Subcutaneous abdominal adipose tissue (tissue), 5 donors: ENCODE data around the gene FAM81A.
"Not testable (repeated sequence)": the region's sequence is repeated elsewhere in the genome, so short reads cannot be mapped to it uniquely, and the experiment has no call there.

Experiments used
- H3K27ac ChIP-seq: one replicate; pipeline ENCODE4 v1.7.0; 2013; ENCODE audit warnings: low read depth, mild to moderate bottlenecking, inconsistent platforms, low read length, moderate library complexity
- H3K27me3 ChIP-seq, 5 donors: one replicate each; pipeline ENCODE4 v1.7.0; 2013; ENCODE audit warnings: low read length in 5 of 5, inconsistent platforms in 1 of 5; ENCODE audit not compliant: control insufficient read depth in 5 of 5, insufficient read depth in 4 of 5
- H3K36me3 ChIP-seq, 5 donors: one replicate each; pipeline ENCODE4 v1.7.0; 2013; ENCODE audit warnings: low read length in 5 of 5; ENCODE audit not compliant: control insufficient read depth in 5 of 5, insufficient read depth in 5 of 5
- H3K4me1 ChIP-seq, 5 donors: one replicate each; pipeline ENCODE4 v1.7.0; 2013; ENCODE audit warnings: low read length in 5 of 5, mild to moderate bottlenecking in 3 of 5, moderate library complexity in 1 of 5; ENCODE audit not compliant: control insufficient read depth in 5 of 5, insufficient read depth in 5 of 5
- H3K4me3 ChIP-seq, 5 donors: one replicate each; pipeline ENCODE4 v1.7.0; 2013; ENCODE audit warnings: low read length in 5 of 5, low read depth in 1 of 5
- H3K9ac ChIP-seq, 5 donors: one replicate each; pipeline ENCODE4 v1.7.0; 2013; ENCODE audit warnings: low read length in 5 of 5, mild to moderate bottlenecking in 4 of 5, moderate library complexity in 3 of 5
- H3K9me3 ChIP-seq, 5 donors: one replicate each; pipeline ENCODE4 v1.7.0; 2013; ENCODE audit warnings: low read length in 5 of 5; ENCODE audit not compliant: control insufficient read depth in 5 of 5
- donor health status: healthy.
- donor health status: healthy.
- donor health status: healthy.
- donor health status: healthy.
- donor health status: healthy.

FAM81A gene

GRCh38 chr15:59461521-59461920 lies 23.5 kb downstream of the FAM81A start:
- H3K9ac ChIP-seq: no peak overlapping the region
- peaks cover 0 to 7% (median 0%) of the 10 kb centered on the region in 5 donors for H3K9me3 ChIP-seq
- H3K4me3 ChIP-seq: no peak overlapping the region
- no peak overlapping the region for H3K27ac ChIP-seq
- no peaks in the 10 kb centered on the region for H3K36me3 ChIP-seq
- H3K4me1 ChIP-seq: no peaks in the 10 kb centered on the region
- H3K27me3 ChIP-seq: no peaks in the 10 kb centered on the region

DNA sequence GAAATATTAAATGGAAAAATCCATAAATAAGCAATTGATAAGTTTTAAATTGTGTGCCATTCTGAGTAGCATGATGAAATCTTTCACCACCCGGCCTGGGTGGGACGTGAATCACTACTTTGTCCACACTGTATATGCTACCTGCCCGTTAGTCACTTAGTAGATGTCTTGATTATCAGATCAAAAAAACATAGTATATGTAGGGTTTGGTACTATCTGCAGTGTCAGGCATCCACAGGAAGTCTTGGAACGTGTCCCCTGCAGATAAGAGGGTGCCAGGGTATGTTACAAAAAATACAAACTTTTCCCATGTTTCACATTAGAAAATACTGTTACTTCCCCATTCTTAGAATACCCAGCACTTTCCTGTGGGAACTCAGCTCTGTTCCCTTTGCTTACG lies 35.2 kb downstream of the FAM81A start:
- no peaks in the 10 kb centered on the region for H3K36me3 ChIP-seq
- H3K4me3 ChIP-seq: no peak overlapping the region
- peaks cover 0 to 5% (median 0%) of the 10 kb centered on the region in 5 donors for H3K27me3 ChIP-seq
- H3K9ac ChIP-seq: no peak overlapping the region
- H3K4me1 ChIP-seq: no peaks in the 10 kb centered on the region
- no peak overlapping the region for H3K27ac ChIP-seq
- no peaks in the 10 kb centered on the region for H3K9me3 ChIP-seq

GRCh38 chr15:59475161-59475560 lies 37.2 kb downstream of the FAM81A start:
- not testable (repeated sequence) for H3K4me3 ChIP-seq, H3K9ac ChIP-seq, H3K9me3 ChIP-seq, H3K4me1 ChIP-seq, H3K27ac ChIP-seq, H3K36me3 ChIP-seq, H3K27me3 ChIP-seq

GRCh38 chr15:59484399-59484798 lies 46.4 kb downstream of the FAM81A start:
- no peaks in the 10 kb centered on the region for H3K36me3 ChIP-seq
- no peak overlapping the region for H3K27ac ChIP-seq
- no peaks in the 10 kb centered on the region for H3K27me3 ChIP-seq
- no peaks in the 10 kb centered on the region for H3K9me3 ChIP-seq
- no peaks in the 10 kb centered on the region for H3K4me1 ChIP-seq
- H3K9ac ChIP-seq: no peak overlapping the region
- H3K4me3 ChIP-seq: no peak overlapping the region

DNA sequence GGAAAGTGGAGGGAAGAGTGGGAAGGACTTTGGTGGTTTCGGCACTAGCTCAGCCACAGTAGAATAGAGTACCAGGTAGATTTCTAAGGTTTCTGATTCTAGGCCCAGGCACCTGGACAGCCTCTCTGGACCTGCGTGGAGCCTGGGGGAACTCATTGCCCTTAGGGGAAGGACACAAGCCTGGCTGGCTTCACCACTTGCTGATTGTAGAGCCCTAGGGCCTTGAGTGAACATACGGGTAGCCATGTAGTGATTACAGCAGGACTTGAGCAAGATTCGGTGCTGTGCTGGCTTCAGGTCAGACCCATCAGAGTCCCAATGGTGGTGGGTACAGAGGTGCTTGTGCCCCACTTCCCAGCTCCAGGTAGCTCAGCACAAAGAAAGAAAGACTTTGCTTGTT lies 47.0 kb downstream of the FAM81A start:
- H3K4me1 ChIP-seq: no peaks in the 10 kb centered on the region
- no peaks in the 10 kb centered on the region for H3K27me3 ChIP-seq
- H3K27ac ChIP-seq: no peak overlapping the region
- H3K9ac ChIP-seq: no peak overlapping the region
- H3K9me3 ChIP-seq: no peaks in the 10 kb centered on the region
- no peaks in the 10 kb centered on the region for H3K36me3 ChIP-seq
- H3K4me3 ChIP-seq: no peak overlapping the region

DNA sequence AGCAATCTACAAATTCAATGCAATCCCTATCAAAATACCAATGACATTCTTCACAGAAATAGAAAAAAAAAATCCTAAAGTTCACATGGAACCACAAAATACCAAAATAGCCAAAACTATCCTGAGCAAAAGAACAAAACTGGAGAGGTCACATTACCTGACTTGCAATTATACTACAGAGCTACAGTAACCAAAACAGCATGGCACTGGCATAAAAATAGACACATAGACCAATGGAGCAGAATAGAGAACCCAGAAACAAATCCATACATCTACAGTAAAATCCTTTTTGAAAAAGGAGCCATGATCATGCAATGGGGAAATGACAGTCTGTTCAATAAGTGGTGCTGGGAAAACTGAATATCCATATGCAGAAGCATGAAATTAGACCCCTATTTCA lies 51.5 kb downstream of the FAM81A start:
- not testable (repeated sequence) for H3K36me3 ChIP-seq, H3K27ac ChIP-seq, H3K9ac ChIP-seq, H3K9me3 ChIP-seq, H3K27me3 ChIP-seq, H3K4me3 ChIP-seq, H3K4me1 ChIP-seq

DNA sequence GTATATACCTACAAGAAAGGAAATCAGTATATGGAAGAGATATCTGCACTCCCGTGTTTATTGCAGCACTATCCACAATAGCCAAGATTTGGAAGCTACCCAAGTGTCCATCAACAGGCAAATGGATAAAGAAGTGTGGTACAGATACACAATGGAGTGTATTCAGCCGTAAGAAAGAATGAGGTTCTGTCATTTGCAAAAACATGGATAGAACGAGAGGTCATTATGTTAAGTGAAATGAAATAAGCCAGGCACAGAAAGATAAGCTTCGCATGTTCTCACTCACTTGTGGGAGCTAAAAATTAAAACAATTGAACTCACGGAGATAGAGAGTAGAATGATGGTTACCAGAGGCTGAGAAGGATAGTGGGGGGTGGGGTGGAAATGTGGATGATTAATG lies 53.1 kb downstream of the FAM81A start:
- no peaks in the 10 kb centered on the region for H3K27me3 ChIP-seq
- no peak overlapping the region for H3K9ac ChIP-seq
- H3K4me3 ChIP-seq: no peak overlapping the region
- H3K4me1 ChIP-seq: peaks cover 2 to 6% (median 5%) of the 10 kb centered on the region in 5 donors
- H3K27ac ChIP-seq: no peak overlapping the region
- H3K36me3 ChIP-seq: no peaks in the 10 kb centered on the region
- H3K9me3 ChIP-seq: no peaks in the 10 kb centered on the region

DNA sequence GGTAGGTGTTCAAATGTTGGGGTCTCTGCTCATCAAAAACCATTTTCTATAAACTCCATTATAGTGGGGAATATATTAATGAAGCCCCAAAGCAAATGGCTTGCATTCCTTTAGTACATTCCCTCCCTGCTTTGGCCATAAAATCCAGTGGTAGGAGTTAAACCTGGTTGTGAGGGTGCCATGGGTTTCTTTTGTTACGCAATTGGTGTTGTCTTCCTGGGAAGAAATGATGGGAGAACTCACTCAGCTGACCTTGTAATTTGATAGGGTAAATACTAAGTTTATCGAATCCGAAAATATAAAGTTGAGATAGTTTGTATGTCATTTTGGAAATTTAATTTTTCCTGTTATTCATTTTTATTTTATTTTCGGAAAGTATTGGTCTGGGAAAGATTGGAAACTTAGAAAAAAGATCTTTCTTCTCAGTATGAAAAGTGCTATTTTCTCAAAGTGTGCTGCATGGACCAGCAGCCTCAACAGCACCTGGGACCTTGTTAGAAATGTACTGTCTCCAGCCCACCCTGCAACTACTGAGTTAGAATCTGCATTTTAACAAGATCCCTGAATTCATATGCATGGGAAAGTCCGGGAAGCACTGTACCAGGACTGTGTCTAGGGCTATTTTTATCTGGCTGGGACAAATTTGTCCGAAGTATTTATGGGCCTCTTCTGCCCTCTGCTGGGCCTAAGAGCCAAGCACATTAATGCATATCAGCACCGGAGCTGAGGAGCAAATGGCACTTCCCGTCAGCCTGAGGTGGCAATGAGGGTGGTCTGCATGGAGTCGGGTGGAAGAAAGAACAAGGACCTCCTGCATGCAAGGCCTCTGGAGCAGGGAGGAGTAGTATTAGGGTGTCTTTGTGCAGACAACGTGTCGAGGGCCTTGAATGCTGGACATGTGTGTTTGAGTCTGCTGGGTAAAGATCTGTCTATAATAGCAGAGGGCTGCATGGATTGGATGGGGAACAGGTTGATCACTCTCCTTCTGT lies 54.7 kb downstream of the FAM81A start:
- H3K36me3 ChIP-seq: no peaks in the 10 kb centered on the region
- no peak overlapping the region for H3K27ac ChIP-seq
- H3K27me3 ChIP-seq: no peaks in the 10 kb centered on the region
- H3K9me3 ChIP-seq: no peaks in the 10 kb centered on the region
- peaks cover 2 to 6% (median 5%) of the 10 kb centered on the region in 5 donors for H3K4me1 ChIP-seq
- H3K9ac ChIP-seq: no peak overlapping the region
- H3K4me3 ChIP-seq: no peak overlapping the region

DNA sequence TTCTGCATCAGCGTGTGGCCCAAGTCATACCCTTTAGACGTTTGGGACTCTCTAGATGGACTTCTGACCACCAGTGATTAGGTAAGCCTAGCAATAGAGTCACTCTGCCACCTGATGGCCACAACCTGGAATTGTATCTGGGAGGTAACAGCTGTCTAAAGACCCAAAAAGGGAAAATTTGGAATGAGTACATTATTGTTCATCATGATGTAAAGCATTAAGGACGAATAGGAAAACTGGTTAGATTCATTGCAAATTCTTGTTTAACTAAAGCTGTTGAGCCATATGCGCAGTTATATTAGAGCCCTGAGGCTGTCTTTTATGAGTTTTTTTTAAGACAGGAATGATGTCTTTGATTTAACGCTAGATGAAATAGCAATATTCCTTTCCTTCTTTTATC lies 63.6 kb downstream of the FAM81A start:
- no peaks in the 10 kb centered on the region for H3K4me1 ChIP-seq
- no peaks in the 10 kb centered on the region for H3K9me3 ChIP-seq
- no peak overlapping the region for H3K27ac ChIP-seq
- no peaks in the 10 kb centered on the region for H3K27me3 ChIP-seq
- H3K4me3 ChIP-seq: no peak overlapping the region
- no peak overlapping the region for H3K9ac ChIP-seq
- no peaks in the 10 kb centered on the region for H3K36me3 ChIP-seq

DNA sequence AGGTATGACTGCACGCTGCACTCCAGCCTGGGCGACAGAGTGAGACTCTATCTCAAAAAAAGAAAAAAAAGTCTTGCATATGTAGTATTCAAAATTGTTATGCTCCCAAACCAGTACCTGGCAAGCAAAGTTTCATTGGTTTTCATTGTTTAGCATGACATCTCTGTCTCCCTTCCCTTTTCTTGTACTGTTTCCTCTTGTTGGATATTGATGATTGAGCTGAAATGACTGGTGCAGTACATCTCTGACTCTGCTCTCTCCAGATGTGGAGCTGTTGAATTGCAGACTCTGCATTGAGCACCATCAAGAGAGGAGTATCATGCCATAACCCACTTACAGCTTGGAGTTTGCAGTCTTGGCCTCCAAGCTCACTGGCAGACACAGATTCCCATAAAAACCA lies 77.2 kb downstream of the FAM81A start:
- no peaks in the 10 kb centered on the region for H3K27me3 ChIP-seq
- no peak overlapping the region for H3K4me3 ChIP-seq
- no peaks in the 10 kb centered on the region for H3K9me3 ChIP-seq
- H3K27ac ChIP-seq: no peak overlapping the region
- no peak overlapping the region for H3K9ac ChIP-seq
- peaks cover 0 to 4% (median 0%) of the 10 kb centered on the region in 5 donors for H3K4me1 ChIP-seq
- no peaks in the 10 kb centered on the region for H3K36me3 ChIP-seq
